HepG2 (cell line): ENCODE results near the gene MORN3. TPM values are rescaled to one million over a fixed set of nuclear protein-coding genes. Genes with fewer than 3 reads are reported as not detected.

Experiments used
- ATAC-seq: fragments of 200-7000 bp; cut with Tn5 transposase; 3 replicates; pipeline ENCODE4 v1.9.1; 2020; ENCODE audit warnings: mild to moderate bottlenecking, moderate library complexity
- BruUV-seq: library from RNA; stranded (reverse); fragments of 400-500 nt; replicated peaks from 2 replicates; lab custom pipeline; 2021; lab: Mats Ljungman, UMichigan
- CTCF ChIA-PET: fragments of 300-600 bp; formaldehyde crosslinking; extraction: SDS; loops from one replicate; lab custom pipeline; 2021; ENCODE audit warnings: low total read pairs, inconsistent platforms, low intra/inter-chr PET ratio; lab: Yijun Ruan, JAX
- POLR2A ChIA-PET: fragments of 350-600 bp; sonication (Branson Sonifier 250); formaldehyde crosslinking; loops from one replicate; lab custom pipeline; 2020; ENCODE audit warnings: antibody characterized with exemption, inconsistent platforms; lab: Yijun Ruan, JAX
- DNase-seq: peaks from one replicate; pipeline ENCODE4 v3.0.0-alpha.2; 2015; ENCODE audit warnings: low spot score
- FAIRE-seq: peaks from 3 replicates; lab custom pipeline; 2011; peaks lifted over from hg19 to GRCh38; lab: Jason Lieb, UNC
- H2AFZ ChIP-seq: one replicate; pipeline ENCODE4 v1.6.1; 2011; ENCODE audit warnings: low read length, inconsistent platforms
- H3K27ac ChIP-seq: fragments of 300-600 bp; 3 replicates; pipeline ENCODE4 v1.8.0; 2011; ENCODE audit warnings: mixed run types, mild to moderate bottlenecking, mixed read lengths, low read length, inconsistent platforms; ENCODE audit not compliant: insufficient read depth; ENCODE audit errors: extremely low read length
- H3K27me3 ChIP-seq, 2 experiments: fragments of 200-600 bp in 1 of 2; 2 replicates in 1 of 2; 3 replicates in 1 of 2; pipeline versions ENCODE4 v1.6.0 to v1.8.0; 2011; ENCODE audit warnings: low read length in 2 of 2, mild to moderate bottlenecking in 2 of 2, moderate library complexity in 2 of 2, inconsistent platforms in 1 of 2; ENCODE audit not compliant: insufficient read depth in 2 of 2, control insufficient read depth in 1 of 2
- H3K36me3 ChIP-seq, 2 experiments: fragments of 200-600 bp in 1 of 2; replicated peaks in 1 of 2; 2 replicates in 1 of 2; 3 replicates in 1 of 2; pipeline versions ENCODE4 v1.5.1 to v1.8.0; 2011; ENCODE audit warnings: low read length in 2 of 2, inconsistent platforms in 1 of 2; ENCODE audit not compliant: insufficient read depth in 2 of 2, control insufficient read depth in 1 of 2
- H3K4me1 ChIP-seq: 2 replicates; pipeline ENCODE4 v1.5.1; 2012; ENCODE audit warnings: low read length, inconsistent platforms; ENCODE audit not compliant: insufficient read depth
- H3K4me2 ChIP-seq: 2 replicates; pipeline ENCODE4 v1.6.0; 2011; ENCODE audit warnings: low read depth, low read length, inconsistent platforms
- H3K4me3 ChIP-seq, 3 experiments: fragments of 200-600 bp in 1 of 3; sonication (generic), shearing (Covaris generic) in 1 of 3; replicated peaks in 1 of 3; 2 replicates each; pipeline ENCODE4 v1.5.1; 2011 to 2016; ENCODE audit warnings: low read length in 3 of 3, inconsistent platforms in 2 of 3, low read depth in 2 of 3, mild to moderate bottlenecking in 2 of 3, control low read depth in 1 of 3, mixed read lengths in 1 of 3; ENCODE audit not compliant: insufficient read depth in 1 of 3
- H3K79me2 ChIP-seq: one replicate; pipeline ENCODE4 v1.6.1; 2011; ENCODE audit warnings: low read length, inconsistent platforms; ENCODE audit not compliant: insufficient read depth
- H3K9ac ChIP-seq: 2 replicates; pipeline ENCODE4 v1.6.0; 2011; ENCODE audit warnings: mild to moderate bottlenecking, low read depth, low read length, inconsistent platforms; ENCODE audit not compliant: insufficient read depth
- H3K9me3 ChIP-seq: 2 replicates; pipeline ENCODE4 v1.5.1; 2012; ENCODE audit warnings: mild to moderate bottlenecking, low read length
- H4K20me1 ChIP-seq: 2 replicates; pipeline ENCODE4 v1.6.0; 2011; ENCODE audit warnings: inconsistent platforms, mild to moderate bottlenecking, low read length, moderate library complexity; ENCODE audit not compliant: insufficient read depth
- ASH2L ChIP-seq: fragments of 300-600, 200-600 bp; sonication (generic); IDR thresholded peaks from 2 replicates; pipeline ENCODE4 v1.7.0; 2017; ENCODE audit warnings: low read depth, mild to moderate bottlenecking, moderate library complexity, mixed read lengths, low read length; ENCODE audit not compliant: insufficient read length
- ATF6 ChIP-seq: sonication (generic); formaldehyde crosslinking; conservative IDR thresholded peaks from 2 replicates; pipeline ENCODE4 v1.4.0; 2020; ENCODE audit warnings: missing genetic modification reagents
- CREB1 ChIP-seq, 2 experiments: fragments of 450-650 bp in 1 of 2; IDR thresholded peaks; 2 replicates each; pipeline ENCODE4 v1.6.1; 2016 to 2017; ENCODE audit warnings: control low read depth in 1 of 2, mild to moderate bottlenecking in 1 of 2, missing compliant biosample characterization in 1 of 2, missing genetic modification characterization in 1 of 2
- ETV6 ChIP-seq: sonication (generic); formaldehyde crosslinking; conservative IDR thresholded peaks from 2 replicates; pipeline ENCODE4 v1.4.0; 2020; ENCODE audit warnings: missing genetic modification reagents
- FOXO4 ChIP-seq: sonication (generic); formaldehyde crosslinking; conservative IDR thresholded peaks from 2 replicates; pipeline ENCODE4 v1.8.1; 2023; ENCODE audit warnings: missing genetic modification reagents
- HNRNPUL1 ChIP-seq: fragments of 200-400 bp; formaldehyde crosslinking; IDR thresholded peaks from 2 replicates; pipeline ENCODE4 v1.6.1; 2017; ENCODE audit warnings: low read depth, mild to moderate bottlenecking, low read length, moderate library complexity
- KDM6A ChIP-seq: IDR thresholded peaks from 2 replicates; pipeline ENCODE4 v1.6.1; 2016; ENCODE audit warnings: low read depth
- KLF6 ChIP-seq: IDR thresholded peaks from 2 replicates; pipeline ENCODE4 v1.8.0; 2016; ENCODE audit warnings: missing biosample characterization, missing genetic modification reagents
- MAFF ChIP-seq: IDR thresholded peaks from 2 replicates; pipeline ENCODE4 v1.6.1; 2011; ENCODE audit warnings: low read depth, low read length, improper control_type of control experiment
- MAFK ChIP-seq, 2 experiments: IDR thresholded peaks in 1 of 2; conservative IDR thresholded peaks in 1 of 2; 2 replicates each; pipeline ENCODE4 v1.6.1; 2011; ENCODE audit warnings: improper control_type of control experiment in 2 of 2, low read length in 2 of 2
- NFATC3 ChIP-seq: sonication (generic); formaldehyde crosslinking; IDR thresholded peaks from 2 replicates; pipeline ENCODE4 v1.5.1; 2020; ENCODE audit warnings: mild to moderate bottlenecking, missing genetic modification reagents
- NR0B2 ChIP-seq: sonication (generic); formaldehyde crosslinking; IDR thresholded peaks from 2 replicates; pipeline ENCODE4 v1.4.0; 2020; ENCODE audit warnings: mild to moderate bottlenecking, missing genetic modification reagents
- ZBTB42 ChIP-seq: sonication (generic); formaldehyde crosslinking; IDR thresholded peaks from 2 replicates; pipeline ENCODE4 v1.5.0; 2020; ENCODE audit warnings: mild to moderate bottlenecking, missing genetic modification reagents
- ZNF883 ChIP-seq: sonication (generic); formaldehyde crosslinking; IDR thresholded peaks from 2 replicates; pipeline ENCODE4 v1.5.1; 2020; ENCODE audit warnings: mild to moderate bottlenecking, missing genetic modification reagents; ENCODE audit errors: not compliant biosample characterization
- ZNF891 ChIP-seq: sonication (generic); formaldehyde crosslinking; IDR thresholded peaks from 2 replicates; pipeline ENCODE4 v1.5.0; 2020; ENCODE audit warnings: mild to moderate bottlenecking, missing genetic modification reagents
- WGBS: methylation state at CpG from one replicate; pipeline ENCODE4 v1.1.6; 2017; ENCODE audit warnings: low lambda C conversion rate; 5-methylcytosine and 5-hydroxymethylcytosine counted together
- in situ Hi-C: cut with HindIII; loops from 2 replicates; pipeline ENCODE4 v1.10.0; 2017; ENCODE audit warnings: low pct_unique_long_range_greater_than_20kb; ENCODE audit not compliant: extremely low pct_ligation_motif_present
- intact Hi-C: fragments of 100-400 bp; cut with micrococcal nuclease; formaldehyde crosslinking; loops from one replicate; pipeline ENCODE4 v1.10.0; 2022; ENCODE audit not compliant: unreplicated experiment
- polyA plus RNA-seq, 8 experiments: library from polyadenylated mRNA; depleted of rRNA in 3 of 8; stranded (reverse) in 7 of 8; unstranded in 1 of 8; fragments of >200 nt; fragmentation: Illumina TruSeq in 4 of 8; extraction: Trizol in 4 of 8; gene quantifications; 2 replicates each; pipeline versions ENCODE4 v1.2.1 to v1.2.3, GENCODE V29; 2011 to 2016; ENCODE audit warnings: low read depth in 4 of 8, missing spikeins in 1 of 8, mixed read lengths in 1 of 8; ENCODE audit not compliant: insufficient read depth in 1 of 8
- total RNA-seq, 5 experiments: library from RNA; depleted of rRNA; stranded (reverse); fragments of >200 nt; fragmentation: Illumina TruSeq; extraction: Trizol; gene quantifications; 2 replicates each; pipeline ENCODE4 v1.2.3, GENCODE V29; 2016; ENCODE audit warnings: low read depth in 1 of 5

Gene MORN3
- total and polyA plus RNA-seq, 2 of the 13 experiments (the other 11 are each of a cell fraction or from before 2014, with no cell fraction given), result 1.1 to 2.0 TPM

GRCh38 chr12:121608301-121608700, 61.2 kb downstream of the MORN3 start:
- no peak overlapping the region for H3K4me3 ChIP-seq
- peak; percentile 69 to 91; a peak in 3 of 4 replicates for TF ChIP-seq MAFK (conservative IDR thresholded peaks at IDR 0.05 in 1 of 2, IDR thresholded peaks at IDR 0.05 in 1 of 2; ENCODE audit: low read length in 2 of 2)
- TF ChIP-seq NFATC3 (CRISPR knock-in tag), result no peak
- peak; percentile 84 for TF ChIP-seq MAFF
- H3K27ac ChIP-seq, result no peak overlapping the region
- in situ Hi-C loops, result no loop called here
- DNase-seq, result no peak
- BruUV-seq, result no TSS peak
- WGBS, result 54% methylated on average over 6 of the region's 6 CpGs
- H3K4me1 ChIP-seq, result peaks cover 21% of the 10 kb centered on the region
- ChIA-PET POLR2A (no interaction called here), CTCF (no interaction called here)
- no peak for FAIRE-seq
- H3K9me3 ChIP-seq, result no peaks in the 10 kb centered on the region
- H2AFZ ChIP-seq, result no peak overlapping the region
- no peaks in the 10 kb centered on the region for H3K79me2 ChIP-seq
- intact Hi-C loops, result no loop called here
- no peak overlapping the region for H3K9ac ChIP-seq
- H4K20me1 ChIP-seq, result no peaks in the 10 kb centered on the region
- no peaks in the 10 kb centered on the region for H3K36me3 ChIP-seq
- H3K27me3 ChIP-seq, result peaks cover 0 to 1% of the 10 kb centered on the region in 2 experiments; a peak in 1 of 5 replicates
- no peak overlapping the region for H3K4me2 ChIP-seq
- no peak for ATAC-seq

- no peaks in the 10 kb centered on the region for H3K9me3 ChIP-seq
- POLR2A ChIA-PET, result no interaction called here
- intact Hi-C loops, result no loop called here
- DNase-seq (no peak), ATAC-seq (no peak), FAIRE-seq (no peak)
- in situ Hi-C loops, result no loop called here
- WGBS, result 79% methylated on average over 6 of the region's 6 CpGs
- H2AFZ ChIP-seq, result no peak overlapping the region
- no peaks in the 10 kb centered on the region for H3K79me2 ChIP-seq
- no peaks in the 10 kb centered on the region; a peak in 1 of 5 replicates for H3K27me3 ChIP-seq
- no peak overlapping the region for H3K4me2 ChIP-seq
- H3K4me1 ChIP-seq, result peaks cover 29% of the 10 kb centered on the region
- no peak overlapping the region for H3K9ac ChIP-seq
- no peak overlapping the region for H3K4me3 ChIP-seq
- no TSS peak for BruUV-seq
- CTCF ChIA-PET, result no interaction called here
- no peaks in the 10 kb centered on the region for H3K36me3 ChIP-seq
- H4K20me1 ChIP-seq, result no peaks in the 10 kb centered on the region
- no peak overlapping the region for H3K27ac ChIP-seq
- no peak for TF ChIP-seq FOXO4
- no peak for TF ChIP-seq HNRNPUL1
- no peak for TF ChIP-seq ATF6 (CRISPR knock-in tag)
- no peak for TF ChIP-seq ETV6
- TF ChIP-seq KDM6A (CRISPR knock-in tag), result no peak
- TF ChIP-seq CREB1 (IDR thresholded peaks at IDR 0.05), result no peak
- TF ChIP-seq CREB1 (CRISPR knock-in tag; IDR thresholded peaks at IDR 0.05), result no peak
- TF ChIP-seq ZBTB42 (CRISPR knock-in tag), result no peak
- TF ChIP-seq ASH2L, result no peak
- TF ChIP-seq ZNF891, result no peak
- TF ChIP-seq ZNF883, result no peak
- no peak for TF ChIP-seq KLF6 (CRISPR knock-in tag)
- no peak for TF ChIP-seq NR0B2
Observed at GRCh38 chr12:121603581-121603980, 65.9 kb downstream of the MORN3 start.
